RPMI8226 (cell line): ENCODE data around the gene GCN1.

Experiments used
- DNase-seq: peaks from one replicate; pipeline ENCODE4 v3.0.0-alpha.2; 2015

Gene GCN1

GRCh38 chr12:120140603-120141002 is 53.9 kb downstream of the GCN1 start:
- DNase-seq, result no peak

- no peak for DNase-seq
Observed at GRCh38 chr12:120139958-120140357, 54.6 kb downstream of the GCN1 start.

- DNase-seq, result no peak
Observed at GRCh38 chr12:120138366-120138765, 56.1 kb downstream of the GCN1 start.

GRCh38 chr12:120137833-120138232 is 56.7 kb downstream of the GCN1 start:
- DNase-seq, result no peak

- DNase-seq, result no peak
Observed at GRCh38 chr12:120136093-120136770, 58.3 kb downstream of the GCN1 start.

- DNase-seq, result no peak
Observed at GRCh38 chr12:120134307-120134980, 60.1 kb downstream of the GCN1 start.

- DNase-seq, result no peak
Observed at GRCh38 chr12:120132863-120133385, 61.6 kb downstream of the GCN1 start.

- DNase-seq, result no peak
Observed at GRCh38 chr12:120132054-120132836, 62.3 kb downstream of the GCN1 start.

GRCh38 chr12:120131116-120131515 is 63.4 kb downstream of the GCN1 start:
- no peak for DNase-seq

- DNase-seq, result no peak
Observed at GRCh38 chr12:120130011-120130410, 64.5 kb downstream of the GCN1 start.

- DNase-seq, result no peak
Observed at GRCh38 chr12:120126635-120127005, 67.9 kb downstream of the GCN1 start.

GRCh38 chr12:120125792-120126634 is 68.5 kb downstream of the GCN1 start:
- no peak for DNase-seq

GRCh38 chr12:120125029-120125428 is 69.5 kb downstream of the GCN1 start:
- no peak for DNase-seq

- peak; percentile 65 for DNase-seq
Observed at GRCh38 chr12:120121766-120122293, 72.7 kb downstream of the GCN1 start.

- no peak for DNase-seq
Observed at GRCh38 chr12:120121343-120121742, 73.2 kb downstream of the GCN1 start.

GRCh38 chr12:120119271-120119973 is 75.1 kb downstream of the GCN1 start:
- no peak for DNase-seq

- DNase-seq, result no peak
Observed at GRCh38 chr12:120118321-120119061, 76.0 kb downstream of the GCN1 start.

GRCh38 chr12:120117961-120118320 is 76.6 kb downstream of the GCN1 start:
- no peak for DNase-seq

- DNase-seq, result peak; percentile 95
Observed at GRCh38 chr12:120116792-120117651, 77.5 kb downstream of the GCN1 start.

- DNase-seq, result no peak
Observed at GRCh38 chr12:120116441-120116791, 78.1 kb downstream of the GCN1 start, which contains the start of gene RAB35. Gene RAB35, minus strand, starts transcription at chr12:120116753. Its CDS starts 103 bp downstream, at chr12:120116650.
